NT2/D1 (cell line): ENCODE results near the gene KLK4.

ENCODE experiments used
- YY1 ChIP-seq: IDR thresholded peaks from 2 replicates; pipeline ENCODE4 v1.6.1; 2011; ENCODE audit not compliant: insufficient read length, insufficient read depth
- ZNF274 ChIP-seq: IDR thresholded peaks from 2 replicates; pipeline ENCODE4 v1.6.1; 2011; ENCODE audit warnings: mild to moderate bottlenecking, low read depth, low read length

DNA sequence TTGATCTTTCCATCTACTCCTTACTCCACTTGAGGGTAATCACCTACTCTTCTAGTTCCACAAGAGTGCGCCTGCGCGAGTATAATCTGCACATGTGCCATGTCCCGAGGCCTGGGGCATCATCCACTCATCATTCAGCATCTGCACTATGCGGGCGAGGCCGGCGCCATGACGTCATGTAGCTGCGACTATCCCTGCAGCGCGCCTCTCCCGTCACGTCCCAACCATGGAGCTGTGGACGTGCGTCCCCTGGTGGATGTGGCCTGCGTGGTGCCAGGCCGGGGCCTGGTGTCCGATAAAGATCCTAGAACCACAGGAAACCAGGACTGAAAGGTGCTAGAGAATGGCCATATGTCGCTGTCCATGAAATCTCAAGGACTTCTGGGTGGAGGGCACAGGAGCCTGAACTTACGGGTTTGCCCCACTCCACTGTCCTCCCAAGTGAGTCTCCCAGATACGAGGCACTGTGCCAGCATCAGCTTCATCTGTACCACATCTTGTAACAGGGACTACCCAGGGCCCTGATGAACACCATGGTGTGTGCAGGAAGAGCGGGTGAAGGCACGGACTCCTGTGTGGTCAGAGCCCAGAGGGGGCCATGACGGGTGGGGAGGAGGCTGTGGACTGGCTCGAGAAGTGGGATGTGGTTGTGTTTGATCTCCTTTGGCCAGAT lies 40.6 kb downstream of the KLK4 start:
- TF ChIP-seq ZNF274 (no peak), YY1 (no peak)
